Liver (tissue), 9 donors: ENCODE measurements around the gene PGBD2. TPM values are rescaled to one million over a fixed set of nuclear protein-coding genes. Genes with fewer than 3 reads are reported as not detected.

ENCODE experiments used
- DNase-seq: peaks from one replicate; pipeline ENCODE4 v3.0.0-alpha.2; 2017; ENCODE audit warnings: low spot score
- H3K27ac ChIP-seq, 2 donors: one replicate each; pipeline ENCODE4 v1.7.0; 2013; ENCODE audit warnings: inconsistent platforms in 2 of 2, low read length in 2 of 2, control low read depth in 1 of 2, low read depth in 1 of 2, mild to moderate bottlenecking in 1 of 2
- H3K27me3 ChIP-seq, 4 donors: one replicate each; pipeline versions ENCODE4 v1.6.1 to v1.7.0; 2013; ENCODE audit warnings: low read length in 3 of 4, inconsistent platforms in 1 of 4, mild to moderate bottlenecking in 1 of 4, moderate library complexity in 1 of 4; ENCODE audit not compliant: control insufficient read depth in 4 of 4, insufficient read depth in 4 of 4
- H3K36me3 ChIP-seq, 4 donors: one replicate each; pipeline versions ENCODE4 v1.6.1 to v1.7.0; 2013; ENCODE audit warnings: low read length in 3 of 4, mild to moderate bottlenecking in 3 of 4, low read depth in 1 of 4, moderate library complexity in 1 of 4; ENCODE audit not compliant: control insufficient read depth in 4 of 4, insufficient read depth in 3 of 4
- H3K4me1 ChIP-seq, 4 donors: one replicate each; pipeline versions ENCODE4 v1.6.1 to v1.7.0; 2013; ENCODE audit warnings: low read length in 3 of 4, mild to moderate bottlenecking in 3 of 4, moderate library complexity in 1 of 4; ENCODE audit not compliant: control insufficient read depth in 4 of 4, insufficient read depth in 4 of 4
- H3K4me3 ChIP-seq, 3 donors: one replicate each; pipeline versions ENCODE4 v1.6.1 to v1.7.0; 2013; ENCODE audit warnings: low read length in 3 of 3, control low read depth in 1 of 3, low read depth in 1 of 3, mild to moderate bottlenecking in 1 of 3
- H3K9ac ChIP-seq, 2 donors: one replicate each; pipeline ENCODE4 v1.7.0; 2013; ENCODE audit warnings: low read length in 2 of 2, mild to moderate bottlenecking in 2 of 2, moderate library complexity in 2 of 2, control low read depth in 1 of 2, low read depth in 1 of 2
- H3K9me3 ChIP-seq, 4 donors: one replicate each; pipeline versions ENCODE4 v1.6.1 to v1.7.0; 2013; ENCODE audit warnings: low read length in 3 of 4; ENCODE audit not compliant: control insufficient read depth in 4 of 4
- ATF3 ChIP-seq: IDR thresholded peaks from 2 replicates; pipeline ENCODE4 v1.6.1; 2016; ENCODE audit warnings: antibody characterized with exemption
- CTCF ChIP-seq: fragments of 150-350 bp; IDR thresholded peaks from 2 replicates; pipeline ENCODE4 v1.5.1; 2017; ENCODE audit warnings: improper control_type of control experiment, low read depth, low read length; ENCODE audit not compliant: missing input control
- EGR1 ChIP-seq, 2 donors: IDR thresholded peaks; 2 replicates each; pipeline ENCODE4 v1.6.1; 2016 to 2018; ENCODE audit warnings: antibody characterized with exemption in 2 of 2, low read depth in 2 of 2
- FOXA2 ChIP-seq: IDR thresholded peaks from 2 replicates; pipeline ENCODE4 v1.6.1; 2016; ENCODE audit warnings: antibody characterized with exemption
- HNF4A ChIP-seq, 2 donors: conservative IDR thresholded peaks; 2 replicates each; pipeline ENCODE4 v1.6.1; 2016; ENCODE audit warnings: antibody characterized with exemption in 2 of 2, mild to moderate bottlenecking in 2 of 2
- HNF4G ChIP-seq: IDR thresholded peaks from 2 replicates; pipeline ENCODE4 v1.6.1; 2016; ENCODE audit warnings: antibody characterized with exemption
- JUND ChIP-seq, 2 donors: IDR thresholded peaks; 2 replicates each; pipeline ENCODE4 v1.6.1; 2016; ENCODE audit warnings: antibody characterized with exemption in 2 of 2
- SP1 ChIP-seq: IDR thresholded peaks from 2 replicates; pipeline ENCODE4 v1.6.1; 2018; ENCODE audit warnings: antibody characterized with exemption, mild to moderate bottlenecking
- TAF1 ChIP-seq: conservative IDR thresholded peaks from 2 replicates; pipeline ENCODE4 v1.6.1; 2016; ENCODE audit warnings: antibody characterized with exemption, mild to moderate bottlenecking
- YY1 ChIP-seq: IDR thresholded peaks from 2 replicates; pipeline ENCODE4 v1.6.1; 2016; ENCODE audit warnings: antibody characterized with exemption, mild to moderate bottlenecking
- WGBS: extraction: QIAGEN DNeasy Blood & Tissue Kit; methylation state at CpG from one replicate; pipeline ENCODE4 v1.1.7; 2013; 5-methylcytosine and 5-hydroxymethylcytosine counted together
- polyA plus RNA-seq, 2 donors: library from polyadenylated mRNA; stranded (reverse) in 1 of 2; unstranded in 1 of 2; fragments of 200-250 nt in 1 of 2; fragments of >200 nt in 1 of 2; fragmentation: Nextera tagmentation in 1 of 2; extraction: Ambion mirVana in 1 of 2; gene quantifications; one replicate each; pipeline versions ENCODE4 v1.2.1 to v1.2.3, GENCODE V29; 2013 to 2015
- total RNA-seq, 2 donors: library from RNA; depleted of rRNA; stranded (reverse); fragments of >200 nt; gene quantifications; one replicate each; pipeline ENCODE4 v1.2.3, GENCODE V29; 2014
- TF ChIP-seq, protein P1 (sequence below): IDR thresholded peaks from 2 replicates; pipeline ENCODE4 v1.6.1; 2016; ENCODE audit warnings: antibody characterized with exemption
- TF ChIP-seq, protein P2 (sequence below): IDR thresholded peaks from 2 replicates; pipeline ENCODE4 v1.6.1; 2016; ENCODE audit warnings: antibody characterized with exemption
- donor health status: healthy.
- donor health status: healthy.
- donor health status: healthy.
- donor health status: healthy.
- donor health status: healthy.

The PGBD2 gene
- total and polyA plus RNA-seq, 4 donors = 2.6 to 11.1 (median 4.7) TPM

GRCh38 chr1:248891758-248892157, 14.3 kb upstream of the PGBD2 start (continued):
- no peak for TF ChIP-seq TAF1
- no peak for TF ChIP-seq EGR1 (IDR thresholded peaks at IDR 0.05; ENCODE audit: low read depth in 2 of 2)
- TF ChIP-seq JUND (IDR thresholded peaks at IDR 0.05) = no peak
- no peak for TF ChIP-seq SP1

DNA sequence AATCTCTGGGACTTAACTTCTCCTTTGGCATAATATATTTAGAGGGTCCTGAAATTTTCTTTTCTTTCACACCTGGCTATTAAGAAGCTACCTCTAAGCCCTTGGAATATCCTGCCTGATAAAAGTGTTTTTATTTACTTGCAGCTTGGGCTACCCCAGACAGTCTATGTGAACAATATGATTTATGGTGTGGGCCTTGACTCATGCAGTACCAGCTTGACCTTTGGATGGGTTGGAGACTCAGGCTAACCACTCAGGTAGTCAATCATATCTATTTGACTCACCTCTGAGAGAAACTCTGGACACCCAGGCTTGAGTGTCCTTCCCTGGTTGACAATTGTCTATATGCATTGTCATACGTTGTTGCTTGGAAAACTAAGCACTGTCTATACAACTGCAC, 13.4 kb upstream of the PGBD2 start:
- H3K4me1 ChIP-seq = no peaks in the 10 kb centered on the region
- no peak for TF ChIP-seq JUND (IDR thresholded peaks at IDR 0.05)
- no peak for TF ChIP-seq TAF1
- TF ChIP-seq ATF3 = no peak
- TF ChIP-seq YY1 = no peak
- no peak for TF ChIP-seq CTCF
- no peak for TF ChIP-seq HNF4A (conservative IDR thresholded peaks at IDR 0.05)
- 82% methylated on average over 1 of the region's 1 CpG for WGBS

GRCh38 chr1:248894837-248895236, 11.2 kb upstream of the PGBD2 start:
- no peak overlapping the region for H3K9ac ChIP-seq
- no peak overlapping the region for H3K4me3 ChIP-seq
- no peak for DNase-seq
- no peaks in the 10 kb centered on the region for H3K9me3 ChIP-seq
- TF ChIP-seq CTCF = no peak
- TF ChIP-seq, protein P1, sequence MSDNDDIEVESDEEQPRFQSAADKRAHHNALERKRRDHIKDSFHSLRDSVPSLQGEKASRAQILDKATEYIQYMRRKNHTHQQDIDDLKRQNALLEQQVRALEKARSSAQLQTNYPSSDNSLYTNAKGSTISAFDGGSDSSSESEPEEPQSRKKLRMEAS = no peak
- TF ChIP-seq HNF4G = no peak
- TF ChIP-seq JUND (IDR thresholded peaks at IDR 0.05) = no peak
- no peak for TF ChIP-seq FOXA2
- no peak for TF ChIP-seq EGR1 (IDR thresholded peaks at IDR 0.05; ENCODE audit: low read depth in 2 of 2)
- TF ChIP-seq, protein P2, sequence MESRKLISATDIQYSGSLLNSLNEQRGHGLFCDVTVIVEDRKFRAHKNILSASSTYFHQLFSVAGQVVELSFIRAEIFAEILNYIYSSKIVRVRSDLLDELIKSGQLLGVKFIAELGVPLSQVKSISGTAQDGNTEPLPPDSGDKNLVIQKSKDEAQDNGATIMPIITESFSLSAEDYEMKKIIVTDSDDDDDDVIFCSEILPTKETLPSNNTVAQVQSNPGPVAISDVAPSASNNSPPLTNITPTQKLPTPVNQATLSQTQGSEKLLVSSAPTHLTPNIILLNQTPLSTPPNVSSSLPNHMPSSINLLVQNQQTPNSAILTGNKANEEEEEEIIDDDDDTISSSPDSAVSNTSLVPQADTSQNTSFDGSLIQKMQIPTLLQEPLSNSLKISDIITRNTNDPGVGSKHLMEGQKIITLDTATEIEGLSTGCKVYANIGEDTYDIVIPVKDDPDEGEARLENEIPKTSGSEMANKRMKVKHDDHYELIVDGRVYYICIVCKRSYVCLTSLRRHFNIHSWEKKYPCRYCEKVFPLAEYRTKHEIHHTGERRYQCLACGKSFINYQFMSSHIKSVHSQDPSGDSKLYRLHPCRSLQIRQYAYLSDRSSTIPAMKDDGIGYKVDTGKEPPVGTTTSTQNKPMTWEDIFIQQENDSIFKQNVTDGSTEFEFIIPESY = no peak
- no peak for TF ChIP-seq YY1
- H3K27me3 ChIP-seq = peaks cover 0 to 6% (median 2%) of the 10 kb centered on the region in 4 donors
- H3K27ac ChIP-seq = no peak overlapping the region
- no peaks in the 10 kb centered on the region for H3K4me1 ChIP-seq
- H3K36me3 ChIP-seq = no peaks in the 10 kb centered on the region

More for the DNA sequence above, 13.4 kb upstream of the PGBD2 start:
- Histone ChIP-seq H3K9ac (no peak overlapping the region), H3K36me3 (no peaks in the 10 kb centered on the region), H3K9me3 (no peaks in the 10 kb centered on the region), H3K27ac (no peak overlapping the region), H3K27me3 (peaks cover 0 to 3% (median under 1%) of the 10 kb centered on the region in 4 donors), H3K4me3 (no peak overlapping the region)
- no peak for DNase-seq
